ENCODE measurements around the gene AQP6.

AQP6 gene

DNA sequence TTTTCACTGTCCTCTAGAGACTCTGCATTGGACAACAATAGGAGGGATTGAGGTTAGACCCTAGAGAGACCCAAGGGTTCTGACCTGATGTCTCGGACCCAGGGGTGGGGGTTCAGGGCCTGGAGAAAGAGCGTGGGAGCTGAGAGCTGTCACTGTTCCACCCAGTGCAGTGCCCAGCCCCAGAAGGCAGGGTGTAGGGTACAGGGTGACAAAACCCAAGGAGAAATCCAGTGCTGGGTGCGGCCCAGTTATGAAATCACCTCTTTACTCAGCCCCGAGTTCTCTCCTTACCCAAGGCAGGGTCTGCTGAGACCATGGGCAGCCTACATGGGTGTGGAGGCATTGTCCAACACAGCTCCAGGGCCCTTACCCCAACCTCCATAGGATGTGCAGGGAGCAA lies 19.6 kb upstream of the AQP6 start:
- H3K4me3 ChIP-seq (replicated peaks; ENCODE audit: low read depth, low read length) = no peak overlapping the region
- no peak for DNase-seq (ENCODE audit: low read depth)
- TF ChIP-seq, protein P1, sequence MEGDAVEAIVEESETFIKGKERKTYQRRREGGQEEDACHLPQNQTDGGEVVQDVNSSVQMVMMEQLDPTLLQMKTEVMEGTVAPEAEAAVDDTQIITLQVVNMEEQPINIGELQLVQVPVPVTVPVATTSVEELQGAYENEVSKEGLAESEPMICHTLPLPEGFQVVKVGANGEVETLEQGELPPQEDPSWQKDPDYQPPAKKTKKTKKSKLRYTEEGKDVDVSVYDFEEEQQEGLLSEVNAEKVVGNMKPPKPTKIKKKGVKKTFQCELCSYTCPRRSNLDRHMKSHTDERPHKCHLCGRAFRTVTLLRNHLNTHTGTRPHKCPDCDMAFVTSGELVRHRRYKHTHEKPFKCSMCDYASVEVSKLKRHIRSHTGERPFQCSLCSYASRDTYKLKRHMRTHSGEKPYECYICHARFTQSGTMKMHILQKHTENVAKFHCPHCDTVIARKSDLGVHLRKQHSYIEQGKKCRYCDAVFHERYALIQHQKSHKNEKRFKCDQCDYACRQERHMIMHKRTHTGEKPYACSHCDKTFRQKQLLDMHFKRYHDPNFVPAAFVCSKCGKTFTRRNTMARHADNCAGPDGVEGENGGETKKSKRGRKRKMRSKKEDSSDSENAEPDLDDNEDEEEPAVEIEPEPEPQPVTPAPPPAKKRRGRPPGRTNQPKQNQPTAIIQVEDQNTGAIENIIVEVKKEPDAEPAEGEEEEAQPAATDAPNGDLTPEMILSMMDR (IDR thresholded peaks at IDR 0.05; ENCODE audit: low read length, missing control alignments) = no peak

- H3K4me3 ChIP-seq (replicated peaks; ENCODE audit: low read depth, low read length) = no peak overlapping the region
- no peak for DNase-seq (ENCODE audit: low read depth)
- TF ChIP-seq, protein P1 (IDR thresholded peaks at IDR 0.05; ENCODE audit: low read length, missing control alignments) = no peak
Measured at GRCh38 chr12:49953961-49954846, 18.5 kb upstream of the AQP6 start.

DNA sequence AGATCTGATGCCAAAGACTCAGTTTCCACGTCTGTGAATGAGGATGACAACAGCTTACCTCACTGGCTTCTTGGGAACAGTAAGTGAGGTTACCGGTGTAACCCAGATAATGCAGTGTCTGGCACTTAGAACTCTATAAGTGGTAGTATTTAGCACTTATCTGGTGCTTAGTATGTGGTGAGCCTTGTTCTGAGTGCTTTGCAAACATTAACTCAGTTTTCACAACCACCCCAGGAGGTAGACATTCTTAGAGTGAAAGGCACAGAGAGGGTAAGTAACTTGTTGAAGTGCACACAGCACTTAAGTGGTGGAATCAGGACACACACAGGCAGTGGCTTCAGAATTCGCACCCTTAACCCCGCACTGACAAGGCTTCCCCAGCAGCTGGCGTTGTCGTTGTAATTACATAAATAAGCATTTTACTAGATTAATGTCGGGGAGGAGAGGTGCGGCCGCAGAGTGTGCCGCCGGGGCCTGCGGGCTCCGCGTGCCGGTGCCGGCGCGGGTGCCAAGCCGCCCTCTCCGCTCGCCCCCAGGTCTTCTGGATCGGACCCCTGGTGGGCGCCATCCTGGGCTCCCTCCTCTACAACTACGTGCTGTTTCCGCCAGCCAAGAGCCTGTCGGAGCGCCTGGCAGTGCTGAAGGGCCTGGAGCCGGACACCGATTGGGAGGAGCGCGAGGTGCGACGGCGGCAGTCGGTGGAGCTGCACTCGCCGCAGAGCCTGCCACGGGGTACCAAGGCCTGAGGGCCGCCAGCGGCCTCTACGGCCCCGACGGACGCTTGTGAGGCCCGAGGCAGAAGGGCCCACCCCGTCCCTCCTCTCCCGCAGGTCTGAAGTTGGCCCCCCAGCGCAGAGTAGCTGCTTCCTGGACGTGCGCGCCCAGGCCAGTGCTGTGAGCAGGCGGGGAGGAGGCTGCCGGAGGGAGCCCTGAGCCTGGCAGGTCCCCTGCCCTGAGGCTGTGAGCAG lies 17.6 kb upstream of the AQP6 start:
- TF ChIP-seq, protein P1 (IDR thresholded peaks at IDR 0.05; ENCODE audit: low read length, missing control alignments) = no peak
- no peak for DNase-seq (ENCODE audit: low read depth)
- no peak overlapping the region for H3K4me3 ChIP-seq (replicated peaks; ENCODE audit: low read depth, low read length)

DNA sequence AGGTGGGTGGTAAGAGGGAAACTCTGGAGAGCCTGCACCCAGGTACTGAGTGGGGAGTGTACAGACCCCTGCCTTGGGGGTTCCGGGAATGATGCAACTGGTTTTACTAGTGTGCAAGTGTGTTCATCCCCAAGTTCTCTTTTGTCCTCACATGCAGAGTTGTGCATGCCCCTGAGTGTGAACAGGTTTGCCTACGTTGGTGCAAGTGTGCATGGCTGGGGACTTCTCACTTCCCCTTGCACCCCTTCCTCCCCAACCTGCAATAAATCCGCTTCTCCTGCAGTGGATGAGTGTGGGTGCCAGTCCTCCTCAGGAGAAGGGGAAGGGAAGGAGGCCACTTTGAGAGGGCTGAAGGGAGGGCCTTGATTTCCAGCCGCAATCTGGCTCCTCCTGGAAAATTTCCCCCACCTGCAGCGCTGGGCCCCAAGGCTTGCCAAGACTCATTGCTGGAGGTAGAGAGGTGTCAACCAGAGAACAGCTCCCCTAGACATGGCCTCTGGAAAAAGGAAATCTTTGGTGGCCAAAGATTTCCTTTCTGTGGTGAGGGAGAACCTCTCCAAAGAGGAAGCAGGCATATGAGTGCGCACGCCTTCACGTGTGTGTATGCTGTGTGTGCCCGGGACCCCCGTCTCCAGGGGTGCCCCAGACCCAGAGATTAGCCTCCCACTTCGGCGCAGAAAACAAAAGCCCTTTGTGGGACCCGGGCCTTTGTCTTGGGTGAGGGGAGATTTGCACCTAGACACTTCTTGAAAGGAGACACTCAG lies 16.7 kb upstream of the AQP6 start:
- TF ChIP-seq, protein P1 (IDR thresholded peaks at IDR 0.05; ENCODE audit: low read length, missing control alignments) = no peak
- H3K4me3 ChIP-seq (replicated peaks; ENCODE audit: low read depth, low read length) = no peak overlapping the region
- DNase-seq (ENCODE audit: low read depth) = no peak

GRCh38 chr12:49956663-49957569 lies 15.8 kb upstream of the AQP6 start:
- H3K4me3 ChIP-seq (replicated peaks; ENCODE audit: low read depth, low read length) = no peak overlapping the region
- TF ChIP-seq, protein P1 (IDR thresholded peaks at IDR 0.05; ENCODE audit: low read length, missing control alignments) = no peak
- no peak for DNase-seq (ENCODE audit: low read depth)
